HL-60 (cell line): ENCODE data around the gene PTP4A2.
A peak's percentile ranks its signal among the peaks of the same experiment; 100 is the strongest.
"Not testable (repeated sequence)": the region's sequence is repeated elsewhere in the genome, so short reads cannot be mapped to it uniquely, and the experiment has no call there.

Experiments used
- DNase-seq, 2 experiments: peaks; one replicate each; pipeline ENCODE4 v3.0.0-alpha.2; 2010 to 2020; ENCODE audit warnings: low read depth in 1 of 2, low spot score in 1 of 2
- H3K27ac ChIP-seq: fragments of 250-450 bp; sonication (Bioruptor Pico); replicated peaks from 2 replicates; pipeline ENCODE4 v1.5.1; 2020; ENCODE audit warnings: mild to moderate bottlenecking, moderate library complexity
- H3K27me3 ChIP-seq: fragments of 250-450 bp; sonication (Bioruptor Pico); 2 replicates; pipeline ENCODE4 v1.5.1; 2021; ENCODE audit warnings: mild to moderate bottlenecking, moderate library complexity; ENCODE audit not compliant: insufficient read depth, poor library complexity, severe bottlenecking
- H3K4me3 ChIP-seq: replicated peaks from 2 replicates; pipeline ENCODE4 v1.5.1; 2011; ENCODE audit warnings: mild to moderate bottlenecking, control low read depth, low read length; ENCODE audit not compliant: insufficient read depth
- GABPA ChIP-seq: IDR thresholded peaks from 2 replicates; pipeline ENCODE4 v1.6.1; 2012; ENCODE audit warnings: low read depth
- POLR2AphosphoS5 ChIP-seq: IDR thresholded peaks from 2 replicates; pipeline ENCODE4 v1.6.1; 2012; ENCODE audit warnings: low read depth
- SPI1 ChIP-seq: IDR thresholded peaks from 2 replicates; pipeline ENCODE4 v1.6.1; 2012; ENCODE audit warnings: low read depth, mild to moderate bottlenecking, borderline replicate concordance
- TF ChIP-seq, protein P1 (sequence below): IDR thresholded peaks from 2 replicates; pipeline ENCODE4 v1.6.1; 2012; ENCODE audit warnings: low read depth; ENCODE audit not compliant: insufficient replicate concordance
- TF ChIP-seq, protein P2 (sequence below): IDR thresholded peaks from one replicate; pipeline ENCODE4 v1.5.1; 2011; ENCODE audit warnings: low read length, control low read depth, inconsistent platforms; ENCODE audit not compliant: insufficient read depth

Gene PTP4A2

DNA sequence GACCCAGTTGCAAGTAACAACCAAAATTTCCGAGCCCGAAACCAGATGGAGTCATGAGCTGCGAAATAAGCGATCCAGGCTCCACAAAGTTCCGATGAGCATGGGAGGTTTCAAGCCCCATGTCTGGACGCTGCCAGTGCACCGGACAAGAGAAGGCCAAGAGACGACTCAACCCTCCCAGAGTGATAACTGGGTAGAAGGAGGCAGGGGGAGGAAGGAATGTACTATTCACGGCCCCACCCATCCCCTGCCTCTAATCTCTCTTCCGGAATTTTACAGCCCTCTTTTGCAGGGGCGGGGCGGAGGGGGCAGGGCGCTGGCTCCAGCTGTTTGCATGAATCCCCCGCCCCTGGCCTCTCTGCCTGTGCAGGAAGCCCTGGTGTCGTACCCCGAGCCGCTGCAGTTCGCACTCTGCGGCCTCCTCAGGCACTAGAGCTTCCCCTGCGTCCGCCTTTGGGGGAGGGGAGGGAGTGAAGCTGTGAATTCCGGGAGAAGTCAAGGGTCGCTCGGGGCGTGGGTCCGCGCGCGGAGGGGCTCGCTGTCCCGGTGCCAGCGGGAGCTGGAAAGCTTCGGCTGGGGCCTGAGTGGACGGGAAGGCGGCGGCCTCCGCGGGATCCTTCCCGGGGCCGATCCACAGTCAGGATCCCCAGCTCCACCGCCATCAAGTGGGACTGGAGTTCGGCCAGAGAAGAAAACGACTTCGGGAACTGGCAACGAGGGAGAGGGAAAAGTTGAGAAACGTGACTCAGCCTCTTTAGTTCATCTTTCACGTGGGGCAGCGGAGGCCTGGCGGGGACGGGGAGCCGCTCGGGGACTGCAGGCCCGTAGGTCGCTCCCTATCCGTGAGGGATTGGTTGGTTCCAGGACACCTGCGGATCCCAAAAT lies 6.3 kb upstream of the PTP4A2 start:
- Histone ChIP-seq H3K4me3 (peak overlapping the region; percentile 14; the same call in 1 of the 2 replicates), H3K27ac (peak overlapping the region; percentile 97), H3K27me3 (no peaks in the 10 kb centered on the region)
- TF ChIP-seq GABPA (0 out of 2 replicates have a peak, but pooled peaks have one; percentile 14), SPI1 (no peak; the same call in 1 of the 2 replicates), POLR2AphosphoS5 (peak; percentile 66; the same call in 1 of the 2 replicates)
- TF ChIP-seq, protein P1, sequence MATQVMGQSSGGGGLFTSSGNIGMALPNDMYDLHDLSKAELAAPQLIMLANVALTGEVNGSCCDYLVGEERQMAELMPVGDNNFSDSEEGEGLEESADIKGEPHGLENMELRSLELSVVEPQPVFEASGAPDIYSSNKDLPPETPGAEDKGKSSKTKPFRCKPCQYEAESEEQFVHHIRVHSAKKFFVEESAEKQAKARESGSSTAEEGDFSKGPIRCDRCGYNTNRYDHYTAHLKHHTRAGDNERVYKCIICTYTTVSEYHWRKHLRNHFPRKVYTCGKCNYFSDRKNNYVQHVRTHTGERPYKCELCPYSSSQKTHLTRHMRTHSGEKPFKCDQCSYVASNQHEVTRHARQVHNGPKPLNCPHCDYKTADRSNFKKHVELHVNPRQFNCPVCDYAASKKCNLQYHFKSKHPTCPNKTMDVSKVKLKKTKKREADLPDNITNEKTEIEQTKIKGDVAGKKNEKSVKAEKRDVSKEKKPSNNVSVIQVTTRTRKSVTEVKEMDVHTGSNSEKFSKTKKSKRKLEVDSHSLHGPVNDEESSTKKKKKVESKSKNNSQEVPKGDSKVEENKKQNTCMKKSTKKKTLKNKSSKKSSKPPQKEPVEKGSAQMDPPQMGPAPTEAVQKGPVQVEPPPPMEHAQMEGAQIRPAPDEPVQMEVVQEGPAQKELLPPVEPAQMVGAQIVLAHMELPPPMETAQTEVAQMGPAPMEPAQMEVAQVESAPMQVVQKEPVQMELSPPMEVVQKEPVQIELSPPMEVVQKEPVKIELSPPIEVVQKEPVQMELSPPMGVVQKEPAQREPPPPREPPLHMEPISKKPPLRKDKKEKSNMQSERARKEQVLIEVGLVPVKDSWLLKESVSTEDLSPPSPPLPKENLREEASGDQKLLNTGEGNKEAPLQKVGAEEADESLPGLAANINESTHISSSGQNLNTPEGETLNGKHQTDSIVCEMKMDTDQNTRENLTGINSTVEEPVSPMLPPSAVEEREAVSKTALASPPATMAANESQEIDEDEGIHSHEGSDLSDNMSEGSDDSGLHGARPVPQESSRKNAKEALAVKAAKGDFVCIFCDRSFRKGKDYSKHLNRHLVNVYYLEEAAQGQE = no peak
- peak; percentile 77 to 95 for DNase-seq

DNA sequence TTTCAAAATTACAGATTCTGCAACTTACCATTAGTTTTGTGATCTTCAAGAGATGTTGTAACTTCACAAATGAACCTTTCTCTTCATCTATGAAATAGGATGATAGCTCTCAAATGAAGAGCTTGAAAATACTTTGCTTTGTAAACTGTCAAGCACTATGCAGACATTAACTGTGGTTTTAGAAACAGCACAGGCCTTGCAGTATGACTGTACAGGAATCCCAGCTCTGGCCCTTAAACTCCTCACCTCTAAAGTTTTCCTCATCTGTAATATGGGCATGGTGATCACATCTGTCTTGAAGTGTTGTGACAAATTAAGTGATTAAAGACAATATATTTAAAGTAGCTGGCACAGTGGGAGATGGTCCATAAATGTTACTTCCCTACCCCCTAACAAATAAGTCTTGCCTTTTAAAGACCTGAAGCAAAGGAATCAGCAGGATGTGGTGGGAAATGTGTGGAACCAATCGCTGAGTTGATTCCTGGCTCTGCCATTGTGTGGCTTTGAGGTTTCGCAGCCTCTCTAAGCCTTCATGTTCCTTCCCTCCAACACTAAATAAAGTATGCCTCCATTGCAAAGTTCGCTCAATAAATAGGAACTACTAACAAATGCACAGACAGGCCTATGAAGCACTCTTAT lies 5.5 kb upstream of the PTP4A2 start:
- H3K4me3 ChIP-seq = no peak overlapping the region
- DNase-seq = peak in 1 of 2 experiments; percentile 51
- H3K27ac ChIP-seq = peak overlapping the region; percentile 97
- no peaks in the 10 kb centered on the region for H3K27me3 ChIP-seq
- TF ChIP-seq GABPA (no peak), SPI1 (no peak), POLR2AphosphoS5 (no peak)
- TF ChIP-seq, protein P1 = no peak
- TF ChIP-seq, protein P2, sequence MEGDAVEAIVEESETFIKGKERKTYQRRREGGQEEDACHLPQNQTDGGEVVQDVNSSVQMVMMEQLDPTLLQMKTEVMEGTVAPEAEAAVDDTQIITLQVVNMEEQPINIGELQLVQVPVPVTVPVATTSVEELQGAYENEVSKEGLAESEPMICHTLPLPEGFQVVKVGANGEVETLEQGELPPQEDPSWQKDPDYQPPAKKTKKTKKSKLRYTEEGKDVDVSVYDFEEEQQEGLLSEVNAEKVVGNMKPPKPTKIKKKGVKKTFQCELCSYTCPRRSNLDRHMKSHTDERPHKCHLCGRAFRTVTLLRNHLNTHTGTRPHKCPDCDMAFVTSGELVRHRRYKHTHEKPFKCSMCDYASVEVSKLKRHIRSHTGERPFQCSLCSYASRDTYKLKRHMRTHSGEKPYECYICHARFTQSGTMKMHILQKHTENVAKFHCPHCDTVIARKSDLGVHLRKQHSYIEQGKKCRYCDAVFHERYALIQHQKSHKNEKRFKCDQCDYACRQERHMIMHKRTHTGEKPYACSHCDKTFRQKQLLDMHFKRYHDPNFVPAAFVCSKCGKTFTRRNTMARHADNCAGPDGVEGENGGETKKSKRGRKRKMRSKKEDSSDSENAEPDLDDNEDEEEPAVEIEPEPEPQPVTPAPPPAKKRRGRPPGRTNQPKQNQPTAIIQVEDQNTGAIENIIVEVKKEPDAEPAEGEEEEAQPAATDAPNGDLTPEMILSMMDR = no peak

DNA sequence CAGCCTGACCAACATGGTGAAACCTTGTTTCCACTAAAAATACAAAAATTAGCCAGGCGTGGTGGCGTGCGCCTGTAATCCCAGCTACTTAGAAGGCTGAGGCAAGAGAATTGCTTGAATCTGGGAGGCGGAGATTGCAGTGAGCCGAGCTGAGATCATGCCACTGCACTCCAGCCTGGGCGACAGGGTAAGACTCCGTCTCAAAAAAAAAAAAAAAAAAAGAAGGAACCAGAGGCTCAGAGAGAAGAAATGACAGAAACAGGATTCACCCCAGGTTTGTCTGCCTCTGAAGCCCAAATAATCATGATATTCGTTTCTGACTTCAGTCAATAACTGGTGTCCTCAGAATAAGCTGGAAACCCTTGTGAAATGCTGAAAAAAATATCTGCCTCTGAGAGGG lies 3.9 kb upstream of the PTP4A2 start:
- DNase-seq = peak in 1 of 2 experiments; percentile 43
- H3K27me3 ChIP-seq, H3K4me3 ChIP-seq: not testable (repeated sequence)
- H3K27ac ChIP-seq = peak overlapping the region; percentile 97

DNA sequence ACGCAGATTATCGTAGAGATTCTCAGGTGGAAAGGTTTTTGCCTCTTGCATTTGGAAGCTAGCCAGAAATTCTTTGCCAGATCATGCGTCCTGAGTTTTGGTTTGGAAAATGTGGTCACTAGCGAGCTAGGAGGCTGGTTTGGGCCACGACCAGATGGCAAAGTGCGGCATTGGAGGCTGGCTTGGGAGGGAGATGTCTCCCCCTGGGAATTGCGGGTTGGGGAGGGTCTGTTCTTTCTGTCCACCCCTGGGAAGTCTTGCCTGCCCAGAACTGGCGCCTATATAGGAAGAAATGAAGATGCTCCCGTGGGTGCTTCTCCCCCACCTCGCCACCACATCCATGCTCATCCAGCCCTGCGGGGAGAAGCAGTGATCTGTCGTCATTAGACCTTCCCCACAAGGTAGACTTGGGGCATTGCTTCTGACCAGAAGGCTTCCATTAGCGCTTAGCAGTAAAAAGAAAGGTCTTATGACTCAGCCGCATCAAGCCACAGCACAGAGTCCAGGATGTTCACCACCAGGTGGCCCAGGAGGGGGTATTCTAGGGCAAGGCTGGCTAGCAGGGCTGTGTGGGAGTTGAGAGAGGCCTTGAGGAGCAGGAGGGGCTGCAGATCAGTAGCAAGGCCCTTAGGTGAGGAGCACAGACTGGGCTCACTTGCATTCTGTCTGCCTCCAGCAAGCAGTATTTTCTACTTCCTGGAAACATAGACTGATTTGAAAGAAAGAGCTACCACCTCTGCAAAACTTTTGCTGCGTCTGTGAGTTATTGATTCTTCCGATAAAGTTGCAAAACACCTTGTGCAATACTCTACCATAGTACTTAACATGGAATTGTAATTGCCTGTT lies 1.5 kb upstream of the PTP4A2 start:
- H3K27ac ChIP-seq = peak overlapping the region; percentile 84
- peak; percentile 77 to 92 for DNase-seq
- TF ChIP-seq POLR2AphosphoS5 = peak; percentile 53; the same call in 1 of the 2 replicates
- TF ChIP-seq, protein P2 = peak; percentile 47
- TF ChIP-seq GABPA = no peak
- H3K27me3 ChIP-seq = no peaks in the 10 kb centered on the region
- H3K4me3 ChIP-seq = no peak overlapping the region
